ENCODE measurements around the gene KATNAL2.
"Not testable (repeated sequence)": the region's sequence is repeated elsewhere in the genome, so short reads cannot be mapped to it uniquely, and the experiment has no call there.

KATNAL2 gene

DNA sequence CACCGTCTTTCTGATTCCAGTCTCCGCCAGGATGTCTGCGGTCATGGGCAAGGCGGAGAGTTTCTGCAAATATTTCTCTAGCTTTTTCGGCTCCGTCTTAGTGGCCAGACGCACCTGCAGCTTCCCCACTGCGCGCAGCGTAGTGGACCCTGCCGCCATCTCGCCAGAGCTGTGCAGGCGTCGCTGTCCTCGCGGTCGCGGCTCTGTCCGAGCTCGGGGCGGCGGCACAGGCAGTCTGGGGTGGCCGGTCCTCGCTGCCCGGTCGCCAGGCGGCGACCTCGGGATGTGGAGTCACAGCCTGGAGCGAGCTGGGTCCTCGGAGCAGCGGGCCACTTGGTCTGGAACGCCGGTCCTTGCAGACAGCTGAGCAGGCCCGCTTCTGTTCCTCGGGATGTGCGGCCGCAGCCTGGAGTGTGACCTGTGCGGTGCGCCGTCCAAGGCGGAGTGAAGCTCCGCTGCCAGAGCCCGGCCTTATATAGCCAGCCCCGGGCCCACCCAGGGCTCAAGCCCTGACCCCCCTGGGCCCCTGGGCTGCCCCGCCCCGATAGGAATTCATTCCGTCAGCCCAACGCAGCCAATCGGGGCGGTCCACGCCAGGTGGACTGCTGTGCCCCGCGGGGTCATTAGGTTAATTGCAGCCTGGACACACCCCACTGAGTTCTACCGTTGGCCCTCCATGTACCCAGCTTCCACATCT, 106.5 kb downstream of the KATNAL2 start:
- DNase-seq; in situ Hi-C loops (cut with HindIII; ENCODE audit: low pct_ligation_motif_present, low pct_unique_long_range_greater_than_20kb, low sequenced_read_pairs): not testable (repeated sequence)

DNA sequence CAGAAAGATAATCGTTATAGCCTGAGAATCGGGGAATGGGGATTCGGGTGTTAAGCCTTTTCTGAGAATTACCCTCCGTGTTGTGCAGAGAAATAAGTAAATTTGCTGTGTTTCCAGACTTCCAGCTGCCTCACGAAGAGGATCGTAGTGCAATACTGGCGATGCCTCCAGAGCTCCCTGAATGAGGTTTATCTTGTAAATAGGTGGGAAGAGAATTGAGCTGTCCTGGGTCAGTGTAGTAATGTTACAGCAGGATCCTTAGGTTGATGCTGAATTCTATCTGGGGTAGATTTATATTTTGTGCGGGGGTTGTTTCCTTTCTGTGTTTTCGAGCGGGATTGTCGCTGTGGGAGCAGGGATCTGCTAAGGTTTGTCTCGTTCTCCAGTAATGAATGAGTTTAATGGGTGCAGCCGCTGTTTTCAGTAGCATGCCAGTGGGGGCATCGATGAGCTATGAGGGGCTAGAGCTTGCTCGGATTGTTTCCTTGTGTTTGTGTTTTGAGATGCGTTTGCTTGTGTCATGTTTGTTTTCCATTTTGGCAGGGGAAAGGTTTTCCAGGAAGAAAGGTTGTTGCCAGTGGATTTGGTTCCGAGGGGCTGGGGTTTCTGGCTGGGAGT, 108.3 kb downstream of the KATNAL2 start:
- in situ Hi-C loops (cut with HindIII; ENCODE audit: low pct_ligation_motif_present, low pct_unique_long_range_greater_than_20kb, low sequenced_read_pairs); DNase-seq: not testable (repeated sequence)

DNA sequence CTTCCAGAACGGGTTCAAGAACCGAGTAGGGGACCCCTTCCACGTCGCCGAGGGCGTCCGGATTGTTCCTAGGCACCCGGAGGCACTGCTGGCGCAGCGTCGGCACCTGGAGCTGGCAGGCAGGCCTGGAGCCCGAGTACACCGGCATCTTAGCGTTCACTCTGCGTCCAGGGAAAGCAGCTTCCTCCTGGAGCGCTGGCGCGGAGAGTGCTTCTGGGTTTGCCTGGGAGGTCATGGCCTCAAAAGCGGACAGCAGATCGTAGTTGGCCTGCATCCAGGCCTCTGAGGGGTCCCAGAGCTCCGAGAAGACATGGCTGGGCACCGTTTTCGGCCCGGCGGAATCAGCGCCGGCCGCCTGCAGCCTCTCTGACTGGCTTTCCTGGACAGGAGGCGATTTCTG, 111.3 kb downstream of the KATNAL2 start:
- DNase-seq; in situ Hi-C loops (cut with HindIII; ENCODE audit: low pct_ligation_motif_present, low pct_unique_long_range_greater_than_20kb, low sequenced_read_pairs): not testable (repeated sequence)

DNA sequence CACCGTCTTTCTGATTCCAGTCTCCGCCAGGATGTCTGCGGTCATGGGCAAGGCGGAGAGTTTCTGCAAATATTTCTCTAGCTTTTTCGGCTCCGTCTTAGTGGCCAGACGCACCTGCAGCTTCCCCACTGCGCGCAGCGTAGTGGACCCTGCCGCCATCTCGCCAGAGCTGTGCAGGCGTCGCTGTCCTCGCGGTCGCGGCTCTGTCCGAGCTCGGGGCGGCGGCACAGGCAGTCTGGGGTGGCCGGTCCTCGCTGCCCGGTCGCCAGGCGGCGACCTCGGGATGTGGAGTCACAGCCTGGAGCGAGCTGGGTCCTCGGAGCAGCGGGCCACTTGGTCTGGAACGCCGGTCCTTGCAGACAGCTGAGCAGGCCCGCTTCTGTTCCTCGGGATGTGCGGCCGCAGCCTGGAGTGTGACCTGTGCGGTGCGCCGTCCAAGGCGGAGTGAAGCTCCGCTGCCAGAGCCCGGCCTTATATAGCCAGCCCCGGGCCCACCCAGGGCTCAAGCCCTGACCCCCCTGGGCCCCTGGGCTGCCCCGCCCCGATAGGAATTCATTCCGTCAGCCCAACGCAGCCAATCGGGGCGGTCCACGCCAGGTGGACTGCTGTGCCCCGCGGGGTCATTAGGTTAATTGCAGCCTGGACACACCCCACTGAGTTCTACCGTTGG, 112.4 kb downstream of the KATNAL2 start:
- in situ Hi-C loops (cut with HindIII; ENCODE audit: low pct_ligation_motif_present, low pct_unique_long_range_greater_than_20kb, low sequenced_read_pairs); DNase-seq: not testable (repeated sequence)

DNA sequence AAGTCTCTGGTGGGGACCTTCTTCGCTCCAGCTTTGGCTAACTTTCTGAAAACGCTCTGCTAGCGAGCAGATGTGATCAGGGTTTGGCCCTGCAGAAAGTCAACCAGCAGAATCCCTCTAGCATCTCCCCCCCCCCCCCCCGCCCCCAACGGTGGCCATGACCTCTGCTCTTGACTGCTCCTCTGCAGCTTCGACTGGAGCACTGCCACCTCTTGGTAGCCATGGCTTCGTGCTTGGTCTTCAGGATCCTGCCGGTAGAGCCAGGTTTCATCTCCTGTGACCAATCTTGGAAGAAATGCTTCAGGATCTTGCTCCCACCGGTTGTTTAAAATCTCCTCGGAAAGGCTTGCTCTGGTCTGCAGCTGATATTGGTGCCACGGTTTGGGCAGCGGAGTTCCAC, 113.5 kb downstream of the KATNAL2 start:
- in situ Hi-C loops (cut with HindIII; ENCODE audit: low pct_ligation_motif_present, low pct_unique_long_range_greater_than_20kb, low sequenced_read_pairs); DNase-seq: not testable (repeated sequence)

DNA sequence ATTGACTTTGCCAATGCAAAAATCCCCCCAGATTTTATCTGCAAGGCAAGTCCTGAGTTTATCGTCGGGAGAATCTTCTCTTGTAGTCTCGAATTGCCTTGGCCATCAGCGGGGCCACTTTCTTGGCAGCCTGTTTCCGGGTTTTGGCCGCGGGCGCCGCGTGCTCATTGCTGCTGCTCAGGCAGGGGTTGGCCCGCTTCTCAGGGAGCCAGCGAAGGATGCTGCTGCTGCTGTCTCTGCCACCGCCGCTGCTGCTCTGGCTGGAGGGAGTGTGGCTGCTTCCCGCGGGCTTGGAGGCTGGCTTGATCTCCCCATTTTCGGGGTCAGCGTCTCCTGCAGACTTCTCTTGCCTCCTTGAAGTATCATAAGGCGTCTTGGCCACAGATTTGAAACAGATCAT, 115.5 kb downstream of the KATNAL2 start:
- DNase-seq: no peak
- in situ Hi-C loops (cut with HindIII; ENCODE audit: low pct_ligation_motif_present, low pct_unique_long_range_greater_than_20kb, low sequenced_read_pairs): no loop called here

DNA sequence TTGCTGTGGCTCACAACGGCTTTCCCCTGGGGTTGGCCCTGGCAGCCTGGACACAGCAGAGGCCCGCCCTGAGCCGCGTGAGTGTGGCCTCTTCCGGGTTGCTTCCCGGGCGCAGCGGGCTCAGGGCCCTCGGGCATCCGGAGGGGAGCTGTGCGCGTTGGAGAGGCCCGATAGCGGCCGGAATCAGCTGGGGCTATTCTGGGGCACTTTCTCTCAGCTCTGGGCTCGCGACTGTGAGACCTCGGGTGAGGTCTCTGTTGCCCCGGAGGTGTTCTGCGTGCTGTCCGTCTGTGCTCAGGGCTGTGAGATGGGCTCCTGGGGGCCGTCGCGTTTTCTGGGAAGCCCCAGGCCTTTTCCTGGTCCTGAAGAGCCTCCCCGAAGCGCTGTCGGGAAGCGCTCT, 117.2 kb downstream of the KATNAL2 start:
- DNase-seq; in situ Hi-C loops (cut with HindIII; ENCODE audit: low pct_ligation_motif_present, low pct_unique_long_range_greater_than_20kb, low sequenced_read_pairs): not testable (repeated sequence)

DNA sequence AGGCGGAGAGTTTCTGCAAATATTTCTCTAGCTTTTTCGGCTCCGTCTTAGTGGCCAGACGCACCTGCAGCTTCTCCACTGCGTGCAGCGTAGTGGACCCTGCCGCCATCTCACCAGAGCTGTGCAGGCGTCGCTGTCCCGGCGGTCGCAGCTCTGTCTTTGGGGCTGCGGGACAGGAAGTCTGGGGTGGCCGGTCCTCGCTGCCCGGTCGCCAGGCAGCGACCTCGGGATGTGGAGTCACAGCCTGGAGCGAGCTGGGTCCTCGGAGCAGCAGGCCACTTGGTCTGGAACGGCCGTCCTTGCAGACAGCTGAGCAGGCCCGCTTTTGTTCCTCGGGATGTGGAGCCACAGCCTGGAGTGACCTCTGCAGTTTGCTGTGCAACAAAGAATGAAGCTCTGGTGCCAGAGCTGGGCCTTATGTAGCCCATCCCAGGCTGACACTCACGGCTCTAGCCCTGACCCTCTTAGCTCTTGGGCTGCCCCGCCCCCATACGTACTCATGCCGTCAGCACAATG, 117.8 kb downstream of the KATNAL2 start, which contains the start of gene ELOA2:
Gene ELOA2, minus strand, starts transcription at position 466 of the 516 bp plus-strand sequence. Its CDS starts 357 bp downstream, at position 109.
- no peak for DNase-seq

DNA sequence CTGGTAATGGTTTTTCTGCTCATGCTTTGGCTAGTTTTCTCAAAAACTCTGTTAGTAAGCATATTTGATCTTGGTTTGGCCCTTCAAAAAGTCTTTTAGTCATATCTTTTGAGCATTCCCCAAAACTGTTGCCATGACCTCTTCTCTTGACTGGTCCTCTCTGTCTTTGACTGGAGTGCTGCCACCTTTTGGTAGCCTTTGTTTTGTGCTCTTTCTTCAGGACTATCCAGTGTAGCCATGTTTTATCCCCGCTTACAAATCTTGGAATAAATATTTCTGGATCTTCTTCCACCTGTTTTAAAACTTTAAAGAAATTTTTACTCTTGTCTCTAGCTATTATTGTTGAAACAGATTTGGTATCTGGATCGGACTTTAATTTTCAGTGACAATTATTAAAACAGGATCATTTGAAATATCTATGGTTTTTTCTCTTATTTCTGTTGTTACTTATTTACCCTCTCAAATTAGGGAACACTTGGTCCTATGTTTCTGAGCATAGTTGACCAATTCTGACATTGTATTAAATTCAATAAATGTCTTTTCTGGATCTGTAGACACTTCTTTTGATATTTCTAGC, 119.0 kb downstream of the KATNAL2 start:
- peak; percentile 43 for DNase-seq
- in situ Hi-C loops (cut with HindIII; ENCODE audit: low pct_ligation_motif_present, low pct_unique_long_range_greater_than_20kb, low sequenced_read_pairs): no loop called here

More for the DNA sequence above, 117.8 kb downstream of the KATNAL2 start, which contains the start of gene ELOA2:
- in situ Hi-C loops (cut with HindIII; ENCODE audit: low pct_ligation_motif_present, low pct_unique_long_range_greater_than_20kb, low sequenced_read_pairs): no loop called here

DNA sequence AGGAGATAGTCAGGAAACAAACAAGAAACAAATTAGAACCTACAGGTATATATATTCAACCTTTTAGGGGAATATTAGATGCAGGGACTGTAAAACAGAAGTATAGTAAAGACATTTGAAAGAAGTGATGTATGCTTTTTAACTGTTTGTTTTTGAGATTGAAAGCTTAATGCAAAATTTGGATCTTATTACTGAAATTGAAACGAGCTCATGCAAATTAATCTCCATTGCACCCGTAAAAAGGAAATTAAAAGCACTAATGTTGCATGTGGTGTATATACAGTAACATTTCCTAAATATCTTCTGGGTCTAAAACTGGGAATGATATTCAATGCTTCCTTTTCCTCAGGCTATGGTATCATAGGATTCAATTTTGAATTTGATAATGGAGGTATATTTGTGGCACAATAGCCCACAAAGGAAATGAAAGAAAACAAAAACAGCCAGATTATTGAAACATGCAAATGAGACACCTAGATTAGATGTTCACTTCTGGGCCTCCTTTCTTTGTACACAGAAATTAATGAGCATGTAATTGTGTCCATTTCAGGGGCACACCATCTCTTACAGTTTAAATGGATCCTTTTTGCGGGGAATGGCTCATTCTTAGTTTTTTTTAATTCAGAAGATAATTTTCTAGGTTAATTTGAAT, 119.7 kb downstream of the KATNAL2 start:
- DNase-seq: no peak
- in situ Hi-C loops (cut with HindIII; ENCODE audit: low pct_ligation_motif_present, low pct_unique_long_range_greater_than_20kb, low sequenced_read_pairs): no loop called here

DNA sequence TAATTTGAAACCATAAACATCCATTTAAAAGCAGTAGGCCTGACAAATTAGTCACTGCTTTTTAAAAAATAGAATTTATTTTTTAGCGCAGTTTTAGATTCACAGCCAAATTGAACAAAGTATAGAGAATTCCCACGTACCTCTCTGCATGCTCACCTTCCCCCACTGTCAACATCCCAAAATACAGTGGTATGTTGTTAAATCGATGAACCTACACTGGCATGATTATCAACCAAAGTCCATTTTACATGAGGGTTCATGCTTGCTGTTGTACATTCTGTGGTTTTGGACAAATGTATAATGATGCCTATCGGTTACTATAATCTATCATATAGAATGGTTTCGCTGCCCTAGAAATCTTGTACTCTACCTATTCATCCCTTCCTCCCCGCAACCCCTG, 123.6 kb downstream of the KATNAL2 start:
- no peak for DNase-seq
- in situ Hi-C loops (cut with HindIII; ENCODE audit: low pct_ligation_motif_present, low pct_unique_long_range_greater_than_20kb, low sequenced_read_pairs): no loop called here

DNA sequence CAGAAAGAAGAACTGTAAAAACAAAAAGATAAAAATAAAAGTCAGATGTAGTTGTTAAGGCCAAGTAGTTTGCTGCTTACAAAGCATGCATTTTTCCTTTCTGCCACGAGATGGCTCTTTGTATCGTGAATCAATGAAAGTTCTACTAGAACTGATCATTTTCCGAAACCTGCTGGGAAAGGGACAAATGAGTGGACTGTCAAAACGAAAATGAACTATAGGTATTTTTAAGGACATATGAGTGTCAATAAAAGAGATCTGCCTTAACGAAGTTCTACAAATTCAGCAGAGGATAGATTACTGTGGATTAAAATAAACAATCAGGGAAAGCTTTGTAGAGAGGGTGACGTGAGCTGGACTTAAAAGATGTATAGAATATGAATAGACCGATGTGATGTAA, 133.1 kb downstream of the KATNAL2 start:
- in situ Hi-C loops (cut with HindIII; ENCODE audit: low pct_ligation_motif_present, low pct_unique_long_range_greater_than_20kb, low sequenced_read_pairs): no loop called here
- peak; percentile 11 for DNase-seq

DNA sequence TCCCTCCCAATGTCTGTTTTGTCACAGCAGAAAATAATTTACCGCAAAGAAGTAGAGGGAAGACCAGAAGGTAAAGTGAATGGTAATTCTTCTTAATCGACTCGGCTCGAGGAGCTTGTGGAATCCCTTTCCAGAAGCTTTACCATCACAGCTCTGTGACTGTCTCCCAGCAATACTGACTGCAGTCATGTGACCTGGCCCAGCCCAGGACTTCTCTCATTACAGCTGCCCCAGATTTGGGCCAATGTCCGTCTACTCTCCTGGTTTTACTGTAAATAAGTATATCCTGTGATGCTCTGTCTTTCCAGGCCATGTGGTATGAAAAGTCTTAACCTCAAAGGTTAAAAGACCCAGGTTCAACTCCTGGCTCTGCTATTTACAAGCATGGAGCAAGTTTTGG, 137.0 kb downstream of the KATNAL2 start:
- in situ Hi-C loops (cut with HindIII; ENCODE audit: low pct_ligation_motif_present, low pct_unique_long_range_greater_than_20kb, low sequenced_read_pairs): no loop called here
- DNase-seq: no peak

DNA sequence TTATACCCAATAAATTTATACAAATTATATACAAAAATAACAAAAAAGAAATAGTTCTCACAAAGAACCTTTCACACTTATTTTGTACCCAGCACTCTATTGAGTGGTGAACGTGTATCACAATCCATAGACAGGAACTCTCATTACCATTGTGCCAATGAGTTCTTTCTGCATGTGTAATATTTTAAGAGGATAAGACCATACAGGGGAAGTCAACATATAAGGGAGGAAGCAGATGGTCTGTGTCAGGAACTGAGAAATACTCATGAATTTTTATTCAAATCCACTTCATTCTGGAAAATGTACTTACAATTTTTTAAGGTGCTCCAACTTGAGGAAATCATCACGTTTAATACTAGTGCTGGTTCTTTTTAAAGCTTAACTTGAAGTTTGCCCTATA, 145.1 kb downstream of the KATNAL2 start:
- no peak for DNase-seq
- in situ Hi-C loops (cut with HindIII; ENCODE audit: low pct_ligation_motif_present, low pct_unique_long_range_greater_than_20kb, low sequenced_read_pairs): no loop called here

DNA sequence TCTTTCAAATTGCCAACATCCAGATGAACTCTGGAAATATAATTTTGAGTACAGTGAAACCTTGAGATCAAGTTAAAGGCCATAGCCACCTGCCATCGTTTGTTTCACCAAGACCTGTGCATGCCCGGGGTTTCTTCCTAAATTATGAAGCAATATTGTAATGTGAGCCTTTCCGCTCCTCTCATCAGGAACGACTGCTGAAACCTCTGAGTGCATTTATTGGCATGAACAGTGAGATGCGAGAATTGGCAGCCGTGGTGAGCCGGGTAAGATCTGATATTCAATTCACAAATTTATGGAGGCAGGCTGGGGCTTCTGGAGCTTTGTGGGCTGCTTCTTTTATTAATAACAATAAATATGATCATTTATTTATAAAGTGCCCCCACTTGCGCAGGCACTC, 145.7 kb downstream of the KATNAL2 start:
- in situ Hi-C loops (cut with HindIII; ENCODE audit: low pct_ligation_motif_present, low pct_unique_long_range_greater_than_20kb, low sequenced_read_pairs): no loop called here
- DNase-seq: no peak

DNA sequence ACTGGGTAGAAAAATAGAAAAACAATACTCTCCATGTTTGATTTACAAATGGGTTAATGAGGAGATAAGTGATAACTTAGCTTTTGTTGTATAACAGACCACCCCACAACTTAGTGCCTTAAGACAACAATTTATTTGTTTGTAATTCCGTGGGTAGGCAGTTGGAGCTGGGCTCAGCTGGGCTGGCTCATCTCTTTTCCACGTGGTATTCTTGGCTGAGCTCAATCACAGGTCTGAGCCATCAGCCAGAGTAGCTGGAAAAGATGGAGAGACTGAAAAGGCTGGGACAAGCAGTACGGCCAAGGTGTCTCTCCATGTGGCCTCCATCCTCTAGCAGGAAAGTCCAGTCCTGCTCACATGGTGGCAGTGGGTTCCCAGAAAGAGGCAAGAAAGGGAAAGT, 150.2 kb downstream of the KATNAL2 start:
- in situ Hi-C loops (cut with HindIII; ENCODE audit: low pct_ligation_motif_present, low pct_unique_long_range_greater_than_20kb, low sequenced_read_pairs): no loop called here
- DNase-seq: no peak

DNA sequence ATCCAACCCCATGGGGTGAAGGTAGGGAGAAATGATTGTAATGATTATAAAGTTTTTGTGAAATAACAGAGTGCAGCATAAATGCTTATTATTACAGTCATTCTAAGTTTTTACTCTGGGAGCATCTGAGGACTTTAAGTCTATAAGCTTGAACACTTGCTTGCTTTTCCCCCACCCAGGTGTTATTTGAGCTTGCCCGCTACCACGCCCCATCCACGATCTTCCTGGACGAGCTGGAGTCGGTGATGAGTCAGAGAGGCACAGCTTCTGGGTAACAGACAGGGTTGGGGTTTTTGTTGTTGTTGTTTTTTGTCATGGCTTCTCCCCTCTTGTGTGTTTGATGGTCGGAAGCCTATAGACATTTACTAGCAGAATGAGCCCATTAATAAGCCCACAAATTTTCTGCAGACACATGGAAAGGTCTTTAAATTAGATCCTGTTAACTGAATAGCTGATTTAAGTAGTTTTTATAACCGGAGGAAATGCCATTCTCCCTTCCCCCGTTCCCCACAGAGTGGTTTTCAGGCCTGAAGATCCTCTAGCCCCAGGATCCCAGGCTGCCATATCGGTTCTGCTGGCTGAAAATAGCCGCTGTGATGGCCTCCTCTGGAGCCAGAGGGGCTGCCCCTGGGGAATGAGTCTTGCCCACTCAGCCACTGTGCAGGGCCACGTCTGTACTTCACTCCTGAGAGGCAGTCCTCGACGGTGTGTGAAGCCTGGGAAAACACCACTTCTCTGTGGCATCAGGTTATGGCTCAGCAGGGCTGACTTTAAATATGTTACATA, 157.9 kb downstream of the KATNAL2 start:
- in situ Hi-C loops (cut with HindIII; ENCODE audit: low pct_ligation_motif_present, low pct_unique_long_range_greater_than_20kb, low sequenced_read_pairs): no loop called here
- no peak for DNase-seq

DNA sequence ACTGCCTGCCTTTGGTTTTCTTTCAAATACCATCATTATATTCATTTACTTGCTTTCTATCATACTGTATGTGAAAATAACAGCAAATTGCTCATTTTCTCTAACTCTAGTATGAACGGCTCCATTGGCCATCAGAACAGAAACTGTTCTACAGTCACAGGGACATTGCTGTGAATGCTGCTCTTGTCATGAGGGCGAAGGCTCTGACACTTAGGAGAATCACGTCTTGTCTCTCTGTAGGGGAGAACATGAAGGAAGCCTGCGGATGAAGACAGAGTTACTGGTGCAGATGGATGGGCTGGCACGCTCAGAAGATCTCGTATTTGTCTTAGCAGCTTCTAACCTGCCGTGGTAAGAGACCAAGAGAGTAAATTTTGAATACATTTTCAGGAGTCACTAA, 159.7 kb downstream of the KATNAL2 start:
- DNase-seq: no peak
- in situ Hi-C loops (cut with HindIII; ENCODE audit: low pct_ligation_motif_present, low pct_unique_long_range_greater_than_20kb, low sequenced_read_pairs): no loop called here
